SH-SY5Y (cell line): ENCODE data around the gene SNAI1.

ENCODE experiments used
- GATA2 ChIP-seq: IDR thresholded peaks from 2 replicates; pipeline ENCODE4 v1.6.1; 2011; ENCODE audit warnings: mild to moderate bottlenecking, low read depth, low read length
- GATA3 ChIP-seq: IDR thresholded peaks from 2 replicates; pipeline ENCODE4 v1.6.1; 2011; ENCODE audit warnings: low read depth, mild to moderate bottlenecking, low read length, moderate library complexity

SNAI1 gene

DNA sequence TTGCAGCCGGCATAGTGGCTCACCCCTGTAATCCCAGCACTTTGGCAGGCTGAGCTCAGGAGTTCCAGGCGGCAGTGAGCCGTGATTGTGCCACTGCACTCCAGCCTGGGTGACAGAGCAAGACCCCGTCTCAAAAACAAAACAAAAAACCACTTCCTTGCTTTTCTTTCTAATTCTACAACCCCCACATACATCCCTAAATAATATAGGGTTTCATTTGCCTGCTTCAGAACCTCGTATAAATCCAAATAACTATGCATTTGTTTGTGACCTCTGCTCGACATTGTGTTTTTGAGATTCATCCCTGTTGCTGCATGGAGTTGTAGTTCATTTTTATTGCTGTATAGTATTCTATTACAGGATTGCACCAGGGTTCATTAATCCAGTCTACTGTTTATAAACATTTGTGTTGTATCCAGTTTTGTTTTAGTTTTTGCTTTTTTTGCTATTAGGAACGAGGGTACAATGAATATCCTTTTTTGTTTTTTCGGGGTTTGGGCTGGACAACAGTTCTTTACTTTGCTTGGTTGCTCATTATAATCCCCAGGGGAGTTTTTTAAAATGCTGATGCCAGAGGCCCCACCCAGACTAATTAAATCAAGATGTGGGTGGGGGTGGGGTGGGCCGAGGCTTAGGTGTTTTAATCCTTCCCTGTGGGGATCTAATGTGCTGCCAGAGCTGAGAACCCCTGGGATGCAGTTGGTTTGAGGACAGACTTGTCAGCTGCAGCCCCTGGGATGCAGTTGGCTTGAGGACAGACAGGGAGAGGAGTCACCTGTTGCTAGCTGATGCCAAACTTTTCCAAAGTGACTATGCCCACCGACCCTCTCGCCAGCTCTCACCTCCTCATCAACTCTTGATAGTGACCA lies 2.4 kb upstream of the SNAI1 start:
- TF ChIP-seq GATA3 = no peak
- TF ChIP-seq GATA2 = no peak

DNA sequence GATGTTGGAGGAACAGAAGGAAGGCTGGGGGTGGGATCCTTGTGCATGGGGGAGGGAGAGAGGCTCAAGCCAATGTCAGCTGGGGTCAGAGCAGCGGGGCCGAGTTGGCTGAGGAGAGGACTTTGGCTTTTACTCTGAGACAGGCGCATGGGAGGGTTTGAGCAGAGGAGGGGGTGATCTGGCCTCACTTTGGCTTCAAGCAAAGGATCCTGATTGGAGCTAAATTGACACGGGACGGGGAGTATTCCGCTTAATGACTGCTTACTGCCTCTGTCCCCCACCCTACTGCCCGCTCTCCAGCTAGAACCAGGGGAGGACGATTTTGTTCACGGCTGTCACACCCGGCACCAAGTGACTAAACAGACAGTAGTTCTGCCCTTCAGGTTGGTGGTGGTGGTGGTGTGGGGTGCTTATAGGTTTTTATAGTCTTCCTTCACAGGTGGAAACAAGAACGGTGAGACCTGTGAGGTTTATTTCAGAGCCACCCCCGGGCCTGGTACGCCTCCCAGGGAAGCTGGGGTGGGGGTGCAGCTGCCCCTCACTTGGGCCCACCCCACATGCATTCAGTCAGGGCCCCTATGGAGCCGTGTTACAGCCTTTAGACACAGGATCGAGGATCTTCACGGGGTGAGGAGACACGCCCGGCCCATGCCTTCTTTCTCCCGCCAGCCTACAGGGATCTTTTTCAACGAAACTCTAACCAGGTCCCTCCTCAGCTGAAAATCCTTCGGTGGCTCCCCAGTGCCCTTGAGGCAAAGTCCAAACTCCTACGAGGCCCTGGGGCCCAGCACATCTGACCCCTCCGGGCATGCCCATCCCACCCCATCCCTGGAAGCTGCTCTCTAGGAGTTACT lies 1.3 kb upstream of the SNAI1 start:
- TF ChIP-seq GATA2 = no peak
- TF ChIP-seq GATA3 = no peak

DNA sequence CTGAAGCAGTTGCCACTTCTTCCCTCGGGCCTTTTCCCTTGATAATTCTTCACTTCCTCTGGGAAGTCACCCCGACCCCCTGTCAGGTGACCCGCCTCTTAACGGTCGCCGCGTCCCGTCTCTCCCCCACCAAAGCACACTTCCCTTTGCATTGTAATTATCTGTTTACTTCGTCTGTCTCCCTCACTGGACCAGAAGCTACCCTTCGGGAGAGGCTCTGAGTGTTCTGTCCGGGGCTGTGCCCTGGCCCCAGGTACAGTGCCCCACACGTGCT lies 771 bp upstream of the SNAI1 start:
- TF ChIP-seq GATA3 = no peak
- TF ChIP-seq GATA2 = no peak

DNA sequence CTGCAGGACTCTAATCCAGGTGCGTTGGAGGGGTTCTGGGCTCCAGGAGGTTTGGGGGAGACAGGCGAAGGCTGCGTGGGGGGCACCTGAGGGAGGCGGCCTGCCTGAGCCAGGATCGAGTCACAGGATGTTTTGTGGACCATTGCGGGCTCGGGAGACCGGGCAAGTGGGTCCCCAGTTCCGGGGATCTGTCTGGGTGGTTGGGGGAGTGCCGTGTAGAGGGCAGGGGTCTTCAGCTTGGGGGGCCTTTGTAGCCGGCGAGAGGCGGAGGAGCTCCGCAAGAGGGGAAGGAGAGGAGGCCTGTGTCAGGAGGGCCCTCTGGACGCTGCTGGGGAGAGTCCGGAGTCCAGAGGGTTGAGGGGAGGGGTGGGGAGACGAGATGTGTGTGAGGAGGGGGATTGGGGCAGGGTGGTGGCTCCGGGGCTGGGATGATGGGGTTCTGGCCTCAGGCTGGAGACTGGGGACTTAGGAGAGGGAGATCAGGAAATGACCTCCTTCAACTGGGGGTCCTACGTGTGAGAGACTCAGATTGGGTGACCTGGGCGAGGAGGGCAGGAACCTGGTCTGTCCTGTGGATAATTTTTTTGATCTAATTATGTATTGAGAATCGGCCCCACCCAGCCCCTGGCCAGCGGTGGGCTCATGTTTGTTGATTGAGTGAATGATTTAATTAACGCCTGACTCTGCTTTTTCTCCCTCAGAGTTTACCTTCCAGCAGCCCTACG lies 505 bp downstream of the SNAI1 start:
- no peak for TF ChIP-seq GATA2

DNA sequence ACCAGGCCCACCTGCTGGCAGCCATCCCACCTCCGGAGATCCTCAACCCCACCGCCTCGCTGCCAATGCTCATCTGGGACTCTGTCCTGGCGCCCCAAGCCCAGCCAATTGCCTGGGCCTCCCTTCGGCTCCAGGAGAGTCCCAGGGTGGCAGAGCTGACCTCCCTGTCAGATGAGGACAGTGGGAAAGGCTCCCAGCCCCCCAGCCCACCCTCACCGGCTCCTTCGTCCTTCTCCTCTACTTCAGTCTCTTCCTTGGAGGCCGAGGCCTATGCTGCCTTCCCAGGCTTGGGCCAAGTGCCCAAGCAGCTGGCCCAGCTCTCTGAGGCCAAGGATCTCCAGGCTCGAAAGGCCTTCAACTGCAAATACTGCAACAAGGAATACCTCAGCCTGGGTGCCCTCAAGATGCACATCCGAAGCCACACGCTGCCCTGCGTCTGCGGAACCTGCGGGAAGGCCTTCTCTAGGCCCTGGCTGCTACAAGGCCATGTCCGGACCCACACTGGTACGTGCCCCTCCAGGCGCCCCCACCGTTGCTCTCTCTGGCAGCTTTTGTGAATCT lies 1.1 kb downstream of the SNAI1 start:
- TF ChIP-seq GATA3 (no peak), GATA2 (no peak)

DNA sequence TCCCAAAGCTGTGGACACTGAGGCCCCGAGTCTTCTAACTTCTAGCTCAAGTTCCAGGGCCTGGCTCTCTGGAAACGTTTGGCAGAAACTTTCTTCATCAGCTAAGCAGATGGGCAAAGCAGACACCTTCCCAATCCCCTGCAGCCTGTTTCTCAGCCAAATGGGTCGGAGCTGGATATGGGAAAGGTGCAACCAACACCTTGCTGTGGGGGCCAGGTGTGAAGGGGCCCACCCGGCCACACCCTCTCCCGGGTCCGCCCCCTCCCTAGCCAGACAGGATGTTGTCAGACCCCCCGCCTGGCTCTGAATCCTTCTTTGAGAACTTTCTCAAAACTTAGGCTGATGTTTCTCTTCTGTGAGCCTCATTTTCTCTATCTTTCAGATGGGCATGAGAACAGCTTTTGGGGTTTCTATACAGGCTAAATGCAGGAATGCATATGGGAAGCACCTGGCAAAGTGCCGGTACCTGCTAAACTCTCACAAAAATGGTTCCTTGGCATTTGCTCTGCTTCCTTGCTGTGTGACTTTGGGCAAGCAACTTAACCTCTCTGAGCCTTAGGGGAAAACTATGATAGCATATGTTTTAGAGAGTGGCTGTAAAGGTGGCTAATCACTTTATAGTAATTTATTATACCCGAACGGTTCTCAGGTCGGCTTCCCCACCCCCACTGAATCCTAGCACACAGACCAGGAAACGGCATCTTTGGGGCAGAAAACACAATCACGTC lies 1.8 kb downstream of the SNAI1 start:
- TF ChIP-seq GATA3 (no peak), GATA2 (no peak)

DNA sequence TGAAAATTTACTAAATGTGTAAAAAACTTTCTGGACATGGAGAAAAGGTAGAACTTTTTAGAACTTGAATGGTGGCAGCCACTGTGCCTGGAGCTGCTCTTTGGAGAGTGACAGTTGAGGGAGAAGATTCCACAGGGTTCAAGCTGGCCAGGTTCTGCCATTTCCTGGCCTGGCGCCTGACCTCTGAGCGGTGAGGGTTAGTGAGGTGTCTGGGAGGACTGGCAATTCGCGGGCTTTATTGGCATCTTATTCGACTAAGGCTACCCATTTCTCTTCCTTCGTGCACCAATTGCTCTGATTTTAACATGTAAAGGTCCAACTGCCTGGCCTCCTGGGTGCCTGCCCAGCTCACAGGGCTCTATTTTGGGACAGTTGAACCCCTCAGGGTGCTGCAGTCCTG lies 2.4 kb downstream of the SNAI1 start:
- no peak for TF ChIP-seq GATA3
- TF ChIP-seq GATA2 = no peak

DNA sequence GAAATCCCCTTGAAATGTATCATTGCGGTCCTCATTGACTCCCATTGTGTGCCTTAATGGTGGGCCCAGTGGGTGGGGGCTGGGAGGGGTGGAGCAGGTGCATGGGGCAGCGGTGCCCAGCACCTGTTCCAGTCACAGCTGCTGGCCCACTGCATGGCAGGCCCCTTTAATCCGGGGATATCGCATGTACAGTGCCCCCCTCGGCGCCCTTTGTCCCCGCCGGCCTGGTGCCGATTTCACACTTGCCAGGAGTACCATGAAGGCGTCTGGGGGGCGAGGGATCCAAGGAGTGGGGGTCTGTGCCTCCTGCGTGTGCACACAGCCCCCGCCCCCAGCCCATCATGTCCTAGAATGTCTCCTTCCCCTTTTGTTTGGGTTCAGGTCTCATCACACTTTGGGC lies 2.8 kb downstream of the SNAI1 start:
- TF ChIP-seq GATA2 (no peak), GATA3 (no peak)

DNA sequence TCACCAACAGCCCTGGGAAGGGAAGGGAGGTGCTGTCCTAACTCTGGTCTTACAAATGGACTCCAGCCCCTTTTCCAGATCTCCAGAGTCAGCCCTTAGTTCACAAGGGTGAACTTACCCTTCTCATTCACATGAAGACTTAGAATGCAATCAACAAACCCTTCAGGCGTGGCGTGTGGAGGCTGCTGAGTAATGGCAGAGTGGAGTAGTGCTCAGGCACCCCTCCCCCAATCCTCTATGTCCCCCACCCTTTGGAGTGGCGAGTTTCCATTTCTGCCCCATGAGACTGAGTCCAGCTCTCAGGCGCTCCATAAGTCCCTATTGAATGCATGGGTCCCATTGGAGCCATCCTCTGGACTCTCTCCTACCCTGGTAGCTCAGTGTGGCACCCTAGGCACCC lies 3.3 kb downstream of the SNAI1 start:
- TF ChIP-seq GATA3 = no peak
- TF ChIP-seq GATA2 = no peak

DNA sequence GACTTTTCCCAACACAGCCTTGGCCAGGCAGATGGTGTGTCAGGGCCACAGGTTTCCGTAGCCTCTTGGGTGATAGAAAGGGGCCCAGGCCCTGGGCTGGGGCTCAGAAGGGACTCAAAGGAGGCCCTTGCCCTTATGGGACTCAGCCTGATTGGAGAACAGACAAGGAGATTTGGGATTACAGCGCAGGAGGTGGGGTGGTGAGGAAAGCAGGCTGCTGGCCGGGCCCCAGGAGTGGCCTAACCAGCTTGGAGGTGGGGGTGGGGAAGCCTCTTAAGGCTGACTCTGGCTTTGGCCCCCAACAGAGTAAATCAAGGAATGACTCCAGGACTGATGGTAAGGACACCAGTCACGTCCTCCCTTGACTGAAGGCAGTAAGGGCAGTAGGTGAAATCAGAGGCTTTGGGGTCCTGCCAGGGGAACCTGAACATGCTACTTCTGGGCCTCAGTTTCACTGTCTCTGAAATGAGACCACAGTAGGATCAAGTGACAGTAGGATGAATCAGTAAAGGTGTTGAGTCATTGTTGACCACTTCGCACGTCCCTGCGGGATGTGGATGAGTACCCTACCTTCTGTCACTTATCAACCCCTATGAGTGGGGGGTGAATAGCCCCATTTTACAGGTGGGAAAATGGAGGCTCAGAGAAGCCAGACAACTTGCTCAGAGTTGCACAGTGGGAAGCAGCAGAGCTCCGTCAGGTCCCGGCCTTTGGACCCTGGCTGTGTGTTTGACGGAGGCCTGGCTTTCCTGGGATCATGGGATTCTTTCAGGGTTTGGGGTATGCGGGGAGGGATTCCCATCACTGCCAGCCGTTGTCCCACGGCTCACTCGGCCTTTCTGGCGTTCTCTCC lies 4.5 kb downstream of the SNAI1 start:
- no peak for TF ChIP-seq GATA2
- TF ChIP-seq GATA3 = no peak

DNA sequence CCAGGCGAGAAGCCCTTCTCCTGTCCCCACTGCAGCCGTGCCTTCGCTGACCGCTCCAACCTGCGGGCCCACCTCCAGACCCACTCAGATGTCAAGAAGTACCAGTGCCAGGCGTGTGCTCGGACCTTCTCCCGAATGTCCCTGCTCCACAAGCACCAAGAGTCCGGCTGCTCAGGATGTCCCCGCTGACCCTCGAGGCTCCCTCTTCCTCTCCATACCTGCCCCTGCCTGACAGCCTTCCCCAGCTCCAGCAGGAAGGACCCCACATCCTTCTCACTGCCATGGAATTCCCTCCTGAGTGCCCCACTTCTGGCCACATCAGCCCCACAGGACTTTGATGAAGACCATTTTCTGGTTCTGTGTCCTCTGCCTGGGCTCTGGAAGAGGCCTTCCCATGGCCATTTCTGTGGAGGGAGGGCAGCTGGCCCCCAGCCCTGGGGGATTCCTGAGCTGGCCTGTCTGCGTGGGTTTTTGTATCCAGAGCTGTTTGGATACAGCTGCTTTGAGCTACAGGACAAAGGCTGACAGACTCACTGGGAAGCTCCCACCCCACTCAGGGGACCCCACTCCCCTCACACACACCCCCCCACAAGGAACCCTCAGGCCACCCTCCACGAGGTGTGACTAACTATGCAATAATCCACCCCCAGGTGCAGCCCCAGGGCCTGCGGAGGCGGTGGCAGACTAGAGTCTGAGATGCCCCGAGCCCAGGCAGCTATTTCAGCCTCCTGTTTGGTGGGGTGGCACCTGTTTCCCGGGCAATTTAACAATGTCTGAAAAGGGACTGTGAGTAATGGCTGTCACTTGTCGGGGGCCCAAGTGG lies 5.3 kb downstream of the SNAI1 start:
- TF ChIP-seq GATA2 (no peak), GATA3 (no peak)

DNA sequence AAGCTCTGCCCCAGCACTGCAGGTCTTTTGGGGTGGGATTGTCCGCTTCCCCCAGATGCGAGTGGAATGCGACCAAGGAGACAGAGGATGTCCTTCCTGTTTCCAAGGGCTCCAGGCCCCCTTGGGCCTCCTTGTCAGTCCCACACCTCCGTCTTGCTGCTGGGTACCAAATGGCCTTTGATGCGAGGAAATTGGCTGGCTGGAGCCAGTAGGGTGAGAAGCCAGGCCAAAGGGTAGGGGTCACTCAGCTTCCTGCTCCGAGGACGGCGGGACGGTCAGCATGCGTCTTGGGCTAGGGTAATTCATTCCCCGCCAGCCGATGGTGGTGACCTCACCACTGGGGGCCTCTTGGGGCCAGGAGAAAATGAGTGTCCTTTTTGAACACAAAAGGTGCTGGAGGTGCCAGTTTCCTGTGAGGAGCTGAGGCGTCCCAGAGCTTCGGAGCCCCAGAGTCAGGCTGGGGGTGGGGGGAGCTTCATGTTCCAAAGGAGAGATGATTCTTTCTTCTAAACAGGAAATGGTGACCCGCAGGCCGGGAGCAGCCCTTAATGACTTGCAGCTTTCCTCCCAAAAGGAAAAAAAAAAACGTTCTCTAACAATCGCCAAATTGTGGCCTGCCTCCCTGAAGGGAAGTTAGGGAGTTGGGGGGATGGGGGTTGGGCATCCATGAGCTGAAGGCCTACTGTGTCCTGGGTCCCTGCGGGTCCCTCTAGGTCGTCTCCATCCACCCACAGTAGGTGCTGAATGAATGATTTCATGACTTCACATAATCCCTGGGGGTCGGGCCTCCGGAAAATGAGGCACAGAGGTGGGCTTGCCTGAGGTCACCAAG lies 6.7 kb downstream of the SNAI1 start:
- TF ChIP-seq GATA2 (no peak), GATA3 (no peak)
